Measurements from ENCODE around the gene RPS18. TPM values are rescaled to one million over a fixed set of nuclear protein-coding genes. Genes with fewer than 3 reads are reported as not detected.

RPS18 gene
- total and polyA plus RNA-seq, 2 of the 4 experiments (the other 2 are of a cell fraction) = 6,577 to 8,417 TPM

- no peaks in the 10 kb centered on the region for H3K27me3 ChIP-seq (ENCODE audit: control insufficient read depth, insufficient read depth, low read length)
- H2BK15ac ChIP-seq (ENCODE audit: low read depth, low read length) = peak overlapping the region; percentile 53; the same call in 2 of the 3 replicates
- peak overlapping the region; percentile 78 for H3K4me2 ChIP-seq (ENCODE audit: low read depth, low read length)
- peak overlapping the region; percentile 98 for H3K4ac ChIP-seq (ENCODE audit: low read depth, low read length)
- TF ChIP-seq MAZ (IDR thresholded peaks at IDR 0.05; ENCODE audit: borderline replicate concordance, low read depth, low read length) (peak; percentile 26; the same call in 1 of the 2 replicates), FOS (IDR thresholded peaks at IDR 0.05; ENCODE audit: low read depth, low read length) (no peak), USF2 (IDR thresholded peaks at IDR 0.05; ENCODE audit: low read depth, low read length) (0 out of 2 replicates have a peak, but pooled peaks have one; percentile 26), CHD1 (IDR thresholded peaks at IDR 0.05; ENCODE audit: low read depth, low read length) (no peak)
- H2BK120ac ChIP-seq (ENCODE audit: low read depth, low read length) = peak overlapping the region; percentile 86
- H3K27ac ChIP-seq (ENCODE audit: insufficient read depth, low read length) = peak overlapping the region; percentile 97
- peak overlapping the region; percentile 94 for H3K23ac ChIP-seq (ENCODE audit: low read depth, low read length)
- peaks cover 12% of the 10 kb centered on the region for H3K9me1 ChIP-seq (ENCODE audit: insufficient read depth, low read length)
- CTCF ChIA-PET = no interaction called here
- intact Hi-C loops (cut with micrococcal nuclease) = loop anchor here (5.0 kb wide), 1 partner anchor 103 kb away; the partner anchor contains the start of gene CUTA
- H3K9ac ChIP-seq (ENCODE audit: low read depth, low read length) = peak overlapping the region; percentile 96
- BruUV-seq (replicated peaks) = no TSS peak
- peak overlapping the region; percentile 93 for H3K14ac ChIP-seq (replicated peaks; ENCODE audit: low read depth, low read length)
- H2AK5ac ChIP-seq (ENCODE audit: low read depth, low read length) = peak overlapping the region; percentile 98
- peak overlapping the region; percentile 64 for H3K4me3 ChIP-seq (ENCODE audit: insufficient read depth, low read depth, low read length)
- peak overlapping the region; percentile 96 for H2AFZ ChIP-seq (replicated peaks; ENCODE audit: low read length, poor library complexity)
- DNase-seq (peak; percentile 86), ATAC-seq (ENCODE audit: low read depth) (peak; percentile 4)
- H4K20me1 ChIP-seq (ENCODE audit: insufficient read depth, low read length) = peaks cover 17% of the 10 kb centered on the region
- peaks cover 20% of the 10 kb centered on the region for H3K4me1 ChIP-seq (ENCODE audit: control insufficient read depth, insufficient read depth, low read length)
- in situ Hi-C loops (cut with MboI; ENCODE audit: low sequenced_read_pairs) = no loop called here
- peak overlapping the region; percentile 99 for H2AK9ac ChIP-seq (replicated peaks; ENCODE audit: low read depth, low read length, poor library complexity)
- dilution Hi-C loops (cut with HindIII; ENCODE audit: low sequenced_read_pairs, unreplicated experiment) = no loop called here
- H3K36me3 ChIP-seq (ENCODE audit: control insufficient read depth, insufficient read depth, low read length) = peaks cover 13% of the 10 kb centered on the region
- peak overlapping the region; percentile 15 for H3K18ac ChIP-seq (ENCODE audit: low read depth, low read length)
- no peaks in the 10 kb centered on the region for H3K9me3 ChIP-seq (ENCODE audit: control insufficient read depth, insufficient read depth, low read length)
- WGBS, 2 experiments (ENCODE audit: extremely low coverage in 2 of 2, insufficient read length in 1 of 2) = no CpG with 5 or more reads among the region's 10 CpGs
- H3K56ac ChIP-seq (ENCODE audit: extremely low read depth, insufficient read depth, low read length) = peak overlapping the region; percentile 94
- peak overlapping the region; percentile 36 for H4K5ac ChIP-seq (ENCODE audit: low read depth, low read length)
- peak overlapping the region; percentile 79 to 96 for H4K8ac ChIP-seq (ENCODE audit: low read depth in 2 of 2, low read length in 2 of 2)
- peak overlapping the region; percentile 68 for H2BK20ac ChIP-seq (ENCODE audit: low read depth, low read length)
- H4K91ac ChIP-seq (ENCODE audit: insufficient read depth, low read depth, low read length) = peak overlapping the region; percentile 92
- peak overlapping the region; percentile 95 for H2BK5ac ChIP-seq (ENCODE audit: low read depth, low read length, poor library complexity, severe bottlenecking)
- H3K79me1 ChIP-seq (ENCODE audit: low read depth in 1 of 2, low read length in 2 of 2) = peaks cover 29 to 80% of the 10 kb centered on the region in 2 experiments; a peak in 3 of 4 replicates
- POLR2A ChIA-PET (ENCODE audit: unreplicated experiment) = no interaction called here
Observed at GRCh38 chr6:33314515-33314942, 42.7 kb downstream of the RPS18 start.
